GM12891 (cell line): ENCODE measurements around the gene STON2.

ENCODE experiments used
- DNase-seq: peaks from one replicate; pipeline ENCODE4 v3.0.0; 2011; ENCODE audit warnings: low spot score; ENCODE audit not compliant: insufficient read length
- FAIRE-seq: peaks from 2 replicates; lab custom pipeline; 2011; peaks lifted over from hg19 to GRCh38; lab: Jason Lieb, UNC
- PAX5 ChIP-seq: IDR thresholded peaks from 2 replicates; pipeline ENCODE4 v1.6.1; 2011; ENCODE audit warnings: low read length, moderate library complexity, mild to moderate bottlenecking; ENCODE audit not compliant: insufficient read depth, severe bottlenecking
- POLR2A ChIP-seq: IDR thresholded peaks from 2 replicates; pipeline ENCODE4 v1.6.1; 2011; ENCODE audit warnings: low read depth, low read length, control low read depth
- POLR2AphosphoS5 ChIP-seq: IDR thresholded peaks from 2 replicates; pipeline ENCODE4 v1.6.1; 2011; ENCODE audit warnings: low read depth, low read length, control low read depth
- POU2F2 ChIP-seq: IDR thresholded peaks from 2 replicates; pipeline ENCODE4 v1.6.1; 2011; ENCODE audit warnings: low read depth, mild to moderate bottlenecking, control low read depth, low read length, moderate library complexity
- SPI1 ChIP-seq: IDR thresholded peaks from 2 replicates; pipeline ENCODE4 v1.6.1; 2011; ENCODE audit warnings: low read depth, low read length, control low read depth
- TAF1 ChIP-seq: IDR thresholded peaks from 2 replicates; pipeline ENCODE4 v1.6.1; 2011; ENCODE audit warnings: low read depth, low read length, control low read depth

STON2 gene

GRCh38 chr14:81366214-81366613 lies 33.9 kb downstream of the STON2 start:
- FAIRE-seq = no peak
- DNase-seq = no peak

DNA sequence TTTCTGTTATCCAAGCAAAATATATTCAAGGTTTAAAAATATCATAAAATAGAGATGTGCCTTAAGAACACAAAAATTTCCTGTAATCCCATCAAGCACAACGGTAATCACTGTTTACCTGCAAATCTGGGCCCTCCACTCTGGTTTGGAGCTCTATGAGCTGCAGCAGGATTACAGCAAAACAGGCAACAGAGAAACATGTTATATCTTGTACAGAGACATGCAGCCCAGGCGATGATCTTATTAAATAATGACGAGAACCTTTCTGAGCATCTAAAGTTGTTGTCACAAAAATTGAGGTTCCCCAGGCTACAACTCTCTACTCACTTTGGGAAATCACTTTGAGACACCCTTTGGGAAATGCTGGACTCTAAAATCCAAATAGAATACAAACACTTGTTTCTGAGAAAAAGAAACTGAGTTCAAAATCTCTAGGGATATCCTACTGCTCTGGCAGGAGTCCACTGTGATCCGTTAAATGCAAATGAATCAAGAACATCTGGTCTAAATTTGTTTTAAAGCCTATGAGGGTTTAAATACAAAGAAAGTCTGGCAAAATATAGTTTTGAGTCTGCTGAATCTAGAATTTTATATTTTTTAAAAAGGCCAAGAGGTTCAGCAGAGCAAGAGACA lies 36.3 kb downstream of the STON2 start:
- FAIRE-seq = no peak
- no peak for DNase-seq
- TF ChIP-seq POU2F2 (no peak), TAF1 (no peak), POLR2AphosphoS5 (no peak), POLR2A (no peak), PAX5 (no peak), SPI1 (no peak)

More at GRCh38 chr14:81366214-81366613, 33.9 kb downstream of the STON2 start:
- TF ChIP-seq POLR2A = no peak

GRCh38 chr14:81353691-81354323 lies 46.3 kb downstream of the STON2 start:
- DNase-seq = no peak
- FAIRE-seq = no peak

GRCh38 chr14:81352413-81352812 lies 47.7 kb downstream of the STON2 start:
- DNase-seq = no peak
- TF ChIP-seq SPI1 (no peak), TAF1 (no peak), POLR2A (no peak), POLR2AphosphoS5 (no peak), PAX5 (no peak), POU2F2 (no peak)
- no peak for FAIRE-seq

More at GRCh38 chr14:81353691-81354323, 46.3 kb downstream of the STON2 start:
- TF ChIP-seq PAX5 = no peak
- no peak for TF ChIP-seq TAF1
- no peak for TF ChIP-seq POU2F2
- TF ChIP-seq POLR2A = no peak
- TF ChIP-seq SPI1 = no peak
- no peak for TF ChIP-seq POLR2AphosphoS5

- no peak for TF ChIP-seq TAF1
- no peak for TF ChIP-seq POLR2AphosphoS5
- no peak for TF ChIP-seq PAX5
- TF ChIP-seq POU2F2 = no peak
- TF ChIP-seq POLR2A = no peak
- TF ChIP-seq SPI1 = no peak
- FAIRE-seq (no peak), DNase-seq (no peak)
These were observed 48.9 kb downstream of the STON2 start for GRCh38 chr14:81351205-81351604.

GRCh38 chr14:81350344-81351130 lies 49.6 kb downstream of the STON2 start:
- no peak for FAIRE-seq
- TF ChIP-seq SPI1 (no peak), POLR2AphosphoS5 (no peak)
- no peak for DNase-seq

- DNase-seq (no peak), FAIRE-seq (no peak)
- TF ChIP-seq TAF1 (no peak), POLR2AphosphoS5 (no peak), POLR2A (no peak), POU2F2 (no peak)
These were observed 52.1 kb downstream of the STON2 start for GRCh38 chr14:81348061-81348460.

GRCh38 chr14:81345781-81346180 lies 54.3 kb downstream of the STON2 start:
- TF ChIP-seq POLR2A (no peak), TAF1 (no peak), SPI1 (no peak), POU2F2 (no peak)
- DNase-seq (no peak), FAIRE-seq (no peak)

DNA sequence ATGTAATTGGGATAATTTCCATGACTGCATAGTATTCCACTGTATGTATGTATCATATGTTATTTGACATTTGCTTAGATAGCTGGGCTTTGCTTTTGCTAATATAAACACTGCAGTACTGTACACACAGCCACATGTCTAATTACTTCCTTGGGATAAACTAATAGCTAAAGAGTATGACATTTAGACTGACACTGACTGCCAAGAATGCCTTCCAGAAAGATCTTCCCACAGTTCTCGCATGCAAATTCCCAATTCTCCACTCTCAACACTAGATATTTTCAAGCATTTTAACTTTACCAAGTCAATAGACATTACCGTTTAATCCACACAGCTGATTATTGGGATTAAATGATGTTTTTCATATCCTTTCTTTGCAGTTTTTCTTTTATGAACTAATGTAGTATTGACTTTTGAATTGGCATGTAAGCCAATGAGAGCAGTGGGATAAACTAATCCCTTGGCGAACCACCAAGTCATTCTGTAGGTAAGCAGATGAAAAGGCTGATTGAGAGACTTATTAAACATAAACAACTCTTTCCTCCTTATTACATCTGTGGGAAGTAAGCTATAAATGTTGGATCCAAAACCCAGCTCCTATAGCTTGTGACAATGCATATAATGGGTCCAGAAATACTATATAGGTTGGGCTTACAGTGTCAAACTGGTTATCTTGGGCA lies 55.5 kb downstream of the STON2 start:
- DNase-seq (no peak), FAIRE-seq (no peak)
- no peak for TF ChIP-seq SPI1
- no peak for TF ChIP-seq PAX5
- no peak for TF ChIP-seq TAF1
- TF ChIP-seq POU2F2 = no peak
- TF ChIP-seq POLR2A = no peak
- TF ChIP-seq POLR2AphosphoS5 = no peak
